HG02610 (cell line): ENCODE data around the gene UNC13A.

Experiments used
- ATAC-seq: cut with Tn5 transposase; IDR thresholded peaks from one replicate; pipeline ENCODE4 v1.9.1; 2021; ENCODE audit warnings: mild to moderate bottlenecking, moderate library complexity; ENCODE audit not compliant: unreplicated experiment

Gene UNC13A

DNA sequence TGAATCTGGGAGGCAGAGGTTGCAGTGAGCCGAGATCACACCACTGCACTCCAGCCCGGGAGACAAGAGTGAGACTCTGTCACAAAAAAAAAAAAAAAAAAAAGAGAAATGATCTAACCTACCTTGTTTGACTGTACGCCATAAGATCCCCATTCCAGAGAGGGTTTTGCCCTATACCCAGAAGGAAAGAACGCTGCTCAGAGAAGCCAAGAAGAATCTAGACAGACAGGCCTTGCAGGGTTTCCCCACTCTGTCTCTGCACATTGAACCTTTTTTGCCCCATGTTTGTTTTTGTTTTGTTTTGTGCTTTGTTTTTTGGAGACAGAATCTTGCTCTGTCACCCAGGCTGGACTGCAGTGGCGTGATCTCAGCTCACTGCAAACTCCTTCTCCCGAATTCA is 23.7 kb upstream of the UNC13A start:
- ATAC-seq: no peak

DNA sequence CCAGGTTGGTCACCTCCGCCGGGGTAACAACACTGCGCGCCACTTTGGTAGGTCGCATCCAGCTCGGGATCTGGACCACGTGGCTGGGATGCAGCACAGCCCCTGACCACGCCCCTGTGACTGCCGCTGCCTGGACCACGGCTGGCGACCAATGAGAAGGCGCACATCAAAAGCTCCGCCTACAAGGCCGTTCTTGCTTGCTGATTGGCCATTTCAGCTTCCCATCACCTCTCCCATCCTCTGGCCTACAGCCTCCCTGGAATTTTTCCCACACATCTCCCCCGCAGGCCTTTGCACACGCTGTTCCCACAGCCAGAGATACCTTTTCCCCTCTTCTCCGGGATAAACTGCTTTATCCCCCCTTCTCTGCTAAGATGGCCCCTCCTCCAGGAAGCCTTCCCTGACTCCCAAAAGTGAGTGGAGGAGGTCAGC is 18.6 kb upstream of the UNC13A start:
- ATAC-seq: no peak

DNA sequence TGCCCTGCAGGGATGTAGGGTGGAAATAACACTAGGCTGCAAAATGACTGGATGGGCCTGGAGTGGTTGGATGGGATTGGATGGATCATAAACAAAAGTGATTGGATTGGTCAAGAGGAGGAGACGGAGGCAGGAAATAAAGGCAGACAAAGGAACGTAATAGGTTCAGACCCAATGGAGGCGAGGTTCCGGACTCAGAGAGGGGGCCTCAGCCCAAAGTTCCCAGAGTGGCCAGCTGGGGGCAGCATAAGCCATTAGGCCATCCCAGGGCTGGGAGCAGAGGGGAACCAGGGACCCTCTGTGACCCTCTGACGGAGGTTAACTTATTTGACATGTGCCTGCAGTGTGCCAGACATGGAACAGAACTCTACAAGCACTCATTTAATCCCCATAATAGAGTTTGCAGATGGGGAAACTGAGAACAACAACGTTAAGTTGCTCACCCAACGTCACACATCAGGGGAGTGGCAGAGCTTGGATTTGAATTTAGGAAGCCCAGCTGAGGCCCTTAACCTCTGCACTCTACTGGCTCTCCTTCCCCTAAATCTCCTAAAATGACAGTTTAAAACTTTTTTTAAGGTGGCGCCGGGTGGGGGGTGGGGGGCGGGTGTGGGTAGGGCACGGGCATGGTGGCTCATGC is 15.8 kb upstream of the UNC13A start:
- ATAC-seq: no peak

DNA sequence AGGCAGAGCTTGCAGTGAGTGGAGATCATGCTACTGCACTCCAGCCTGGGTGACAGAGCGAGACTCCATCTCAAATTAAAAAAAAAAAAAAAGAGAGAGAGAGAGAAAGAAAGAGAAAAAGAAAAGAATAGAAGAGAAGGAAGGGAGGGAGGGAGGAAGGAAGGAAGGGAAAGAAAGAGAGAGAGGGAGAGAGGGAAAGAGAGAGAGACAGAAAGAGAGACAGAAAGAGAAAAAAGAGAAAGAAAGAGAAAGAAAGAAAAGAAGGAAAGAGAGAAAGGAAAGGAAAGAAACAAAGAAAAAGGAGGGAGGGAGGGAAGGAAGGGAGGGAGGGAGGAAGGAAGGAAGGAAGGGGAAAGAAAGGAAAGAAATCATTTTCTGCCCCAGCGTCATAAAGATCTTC is 7.0 kb upstream of the UNC13A start:
- no peak for ATAC-seq

DNA sequence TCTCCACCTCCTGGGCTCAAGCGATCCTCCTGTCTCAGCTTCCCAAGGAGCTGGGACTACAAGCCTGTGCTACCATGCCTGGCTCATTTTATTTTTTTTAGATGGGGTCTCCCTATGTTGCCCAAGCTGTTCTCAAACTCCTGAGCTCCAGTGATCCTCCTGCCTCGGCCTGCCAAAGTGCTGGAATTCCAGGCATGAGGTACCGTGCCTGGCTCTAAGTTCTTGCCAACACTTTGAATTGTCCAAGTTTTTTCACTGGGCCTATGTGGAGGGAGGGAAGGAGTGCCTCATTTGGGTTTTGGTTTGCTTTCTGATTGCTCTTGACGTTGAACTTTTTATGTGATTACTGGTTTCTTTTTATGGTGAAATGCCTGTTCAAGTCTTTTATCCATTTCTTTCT is 4.4 kb upstream of the UNC13A start:
- ATAC-seq: no peak

DNA sequence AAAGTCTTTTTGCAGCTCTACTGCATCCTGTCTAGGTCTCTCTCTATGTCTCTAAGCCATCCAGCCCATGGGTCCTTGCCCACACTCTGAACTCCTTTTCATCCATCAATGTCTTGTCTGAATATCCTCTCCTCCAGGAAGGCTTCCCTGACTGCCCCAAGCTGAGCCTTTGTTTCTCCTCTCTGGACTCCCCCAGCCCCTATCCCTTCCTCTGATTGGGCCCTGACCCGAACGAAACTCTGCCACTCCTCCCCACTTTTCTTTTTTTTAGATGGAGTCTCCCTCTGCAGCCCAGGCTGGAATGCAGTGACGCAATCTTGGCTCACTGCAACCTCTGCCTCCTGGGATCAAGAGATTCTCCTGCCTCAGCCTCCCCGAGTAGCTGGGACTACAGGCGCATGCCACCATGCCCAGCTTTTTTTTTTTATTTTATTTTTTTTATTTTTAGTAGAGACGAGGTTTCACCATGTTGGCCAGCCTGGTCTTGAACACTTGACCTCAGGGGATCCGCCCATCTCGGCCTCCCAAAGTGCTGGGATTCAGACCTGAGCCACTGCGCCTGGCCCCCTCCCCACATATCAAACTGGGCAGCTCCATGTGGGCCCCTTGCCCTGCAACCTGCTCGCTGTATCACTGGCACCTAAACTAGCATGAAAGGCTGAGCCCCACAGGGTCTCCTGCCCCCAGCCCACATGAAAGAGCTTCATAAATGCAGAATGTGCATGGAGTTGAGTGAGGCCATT is 870 bp upstream of the UNC13A start:
- no peak for ATAC-seq

DNA sequence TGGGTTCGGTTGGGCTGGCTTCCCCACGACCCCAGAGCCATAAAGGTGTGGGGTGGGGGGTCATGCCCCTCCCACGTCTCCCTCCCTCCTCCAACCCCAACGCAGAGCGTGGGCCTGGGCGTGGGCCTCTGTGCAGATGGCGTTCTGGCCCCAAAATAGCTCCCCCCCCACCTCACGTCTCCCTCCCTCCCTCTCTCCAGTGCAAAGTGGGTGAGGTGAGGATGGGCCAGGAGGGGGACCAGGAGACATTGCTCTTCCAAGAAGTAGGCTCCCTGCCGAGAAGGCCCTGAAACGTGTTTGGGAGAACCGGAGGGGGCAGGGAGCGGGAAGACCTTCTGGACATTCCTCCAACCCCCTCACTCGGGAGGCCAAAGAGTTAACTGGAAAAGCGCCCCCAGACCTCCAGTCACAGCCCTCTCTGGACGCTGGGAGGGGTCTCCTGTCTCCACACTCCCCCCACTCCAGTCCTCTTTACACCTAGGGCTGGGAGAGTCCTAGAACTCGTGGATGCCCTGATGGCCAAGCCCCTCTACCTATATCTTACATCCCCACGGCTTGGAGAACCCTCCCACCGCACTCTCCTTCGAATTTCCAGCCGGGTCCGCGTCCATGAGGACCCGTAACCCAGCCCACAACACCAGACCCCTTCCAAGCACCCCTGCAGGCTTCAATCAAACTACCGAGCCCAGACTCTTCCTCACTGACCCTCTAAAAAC is 855 bp downstream of the UNC13A start:
- no peak for ATAC-seq

DNA sequence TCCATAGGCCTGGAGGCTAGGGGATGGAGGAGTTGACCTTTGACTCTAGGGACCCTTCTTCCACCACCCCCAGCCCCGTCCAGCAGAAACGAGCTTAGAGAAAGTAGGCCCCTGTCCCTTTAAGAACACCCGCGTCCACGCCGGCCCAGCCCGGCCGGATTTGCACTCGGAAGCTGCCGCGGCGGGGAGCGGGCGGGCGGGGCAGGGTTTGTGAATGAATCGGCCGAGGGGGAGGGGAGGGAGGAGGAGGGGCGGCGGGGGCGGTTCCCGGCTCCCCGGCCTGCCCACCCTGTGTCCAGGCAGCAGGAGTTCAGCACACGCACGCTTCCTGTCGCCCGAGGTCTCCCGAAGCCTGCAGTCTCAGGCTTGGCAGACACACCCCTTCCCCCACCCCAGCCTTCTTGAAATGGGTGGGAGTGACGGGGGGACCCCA is 1.5 kb downstream of the UNC13A start:
- no peak for ATAC-seq

DNA sequence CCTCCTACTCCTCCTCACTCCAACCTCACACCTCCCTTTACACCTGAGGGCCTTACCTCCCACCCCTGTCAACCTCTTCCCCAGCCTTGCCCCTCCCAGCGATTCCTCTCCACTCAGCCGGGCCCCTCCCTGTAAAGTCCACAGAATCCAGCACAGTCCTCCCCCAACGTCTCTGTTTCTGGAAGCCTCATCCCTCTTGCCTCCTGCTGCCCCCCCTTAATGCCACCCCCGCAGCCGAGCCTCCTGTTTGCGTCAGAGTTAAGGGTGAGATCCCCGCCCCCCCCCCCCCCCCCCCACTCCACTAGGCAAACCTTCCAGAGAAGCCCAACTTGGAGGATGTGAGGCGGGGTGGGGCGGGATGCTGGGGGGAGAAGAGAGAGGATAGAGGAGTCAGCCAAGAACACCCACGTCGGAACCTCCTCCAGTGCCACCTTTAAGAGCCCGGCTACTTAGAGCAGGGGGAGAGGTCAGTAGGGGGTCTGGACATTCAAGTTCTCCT is 2.1 kb downstream of the UNC13A start:
- ATAC-seq: no peak

DNA sequence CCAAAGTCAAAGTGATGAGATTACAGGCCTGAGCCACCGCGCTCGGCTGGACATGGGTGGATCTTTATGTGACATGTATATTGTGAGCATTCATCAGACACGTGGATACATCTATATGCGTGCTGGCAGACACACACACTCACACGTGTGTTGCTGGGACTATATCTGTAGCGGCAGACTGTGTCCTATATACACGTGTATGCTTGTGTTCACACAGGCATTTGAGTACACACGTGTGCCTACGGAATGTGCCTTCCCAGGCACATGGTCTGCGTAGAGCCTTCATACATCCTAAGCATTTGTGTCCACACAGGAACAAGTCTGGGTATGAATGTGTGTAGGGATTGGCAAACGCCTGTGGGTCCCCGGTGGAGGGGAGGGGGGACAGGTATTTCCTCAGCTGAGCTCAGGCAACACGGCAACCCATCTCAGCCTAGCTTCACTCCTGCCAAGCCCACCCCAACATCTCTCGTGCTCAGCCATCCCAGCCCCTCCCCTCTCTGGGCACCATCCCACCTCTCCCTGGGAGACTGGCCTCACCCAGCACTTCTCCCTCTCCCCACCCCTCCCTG is 2.6 kb downstream of the UNC13A start:
- no peak for ATAC-seq

DNA sequence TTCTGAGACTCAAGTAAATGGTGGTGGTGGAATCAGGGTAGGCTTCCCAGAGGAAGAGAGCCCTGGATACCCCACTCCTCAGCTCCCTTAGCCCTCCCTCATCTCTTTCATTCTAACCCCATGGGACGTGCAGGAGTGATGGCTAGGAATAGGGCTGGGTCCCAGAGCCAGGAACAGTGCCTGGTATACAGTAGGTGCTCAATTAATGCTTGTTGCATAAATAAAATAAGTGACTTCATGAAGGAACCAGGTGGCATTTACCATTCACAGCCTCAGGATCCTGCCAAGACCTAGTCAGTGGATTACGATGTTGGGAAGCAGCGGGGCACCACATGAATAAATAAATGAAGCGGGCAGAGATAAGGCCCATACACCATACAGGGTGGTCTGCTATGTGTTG is 3.9 kb downstream of the UNC13A start:
- ATAC-seq: no peak

DNA sequence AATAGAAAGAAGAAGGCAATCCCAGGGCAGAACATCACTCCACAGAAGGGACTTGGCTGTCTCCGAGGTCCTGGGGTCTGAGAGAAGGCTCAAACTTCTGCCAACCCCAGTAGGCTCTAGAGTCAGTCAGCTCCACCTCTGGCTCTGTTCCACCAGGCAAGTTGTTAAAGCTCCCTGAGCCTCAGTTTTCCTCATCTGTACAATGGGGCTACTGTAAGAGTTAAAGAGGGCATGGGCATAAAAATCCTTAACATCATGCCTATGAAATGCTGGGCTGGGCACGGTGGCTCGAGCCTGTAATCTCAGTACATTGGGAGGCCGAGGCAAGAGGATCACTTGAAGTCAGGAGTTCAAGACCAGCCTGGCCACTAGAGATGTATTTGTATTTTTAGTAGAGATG is 5.1 kb downstream of the UNC13A start:
- ATAC-seq: no peak

DNA sequence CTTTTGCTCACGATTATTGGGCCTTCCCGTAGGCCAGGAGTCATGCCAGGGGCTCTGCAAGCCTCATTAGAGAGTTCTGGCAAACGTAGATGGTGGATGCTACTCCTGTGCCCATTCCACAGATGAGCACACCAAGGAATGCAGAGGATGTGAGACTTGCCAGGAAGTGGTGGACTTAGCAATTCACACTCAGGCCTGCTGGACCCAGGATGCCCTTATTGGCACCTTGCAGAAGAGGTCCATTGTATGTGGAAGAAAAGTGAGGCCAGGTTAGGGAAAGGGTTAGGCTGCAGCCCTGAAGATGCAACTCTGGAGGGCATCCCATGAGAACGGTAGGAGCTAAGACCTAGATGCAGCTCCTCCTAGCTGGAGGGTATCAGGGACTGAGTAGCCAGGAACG is 5.9 kb downstream of the UNC13A start:
- ATAC-seq: no peak

DNA sequence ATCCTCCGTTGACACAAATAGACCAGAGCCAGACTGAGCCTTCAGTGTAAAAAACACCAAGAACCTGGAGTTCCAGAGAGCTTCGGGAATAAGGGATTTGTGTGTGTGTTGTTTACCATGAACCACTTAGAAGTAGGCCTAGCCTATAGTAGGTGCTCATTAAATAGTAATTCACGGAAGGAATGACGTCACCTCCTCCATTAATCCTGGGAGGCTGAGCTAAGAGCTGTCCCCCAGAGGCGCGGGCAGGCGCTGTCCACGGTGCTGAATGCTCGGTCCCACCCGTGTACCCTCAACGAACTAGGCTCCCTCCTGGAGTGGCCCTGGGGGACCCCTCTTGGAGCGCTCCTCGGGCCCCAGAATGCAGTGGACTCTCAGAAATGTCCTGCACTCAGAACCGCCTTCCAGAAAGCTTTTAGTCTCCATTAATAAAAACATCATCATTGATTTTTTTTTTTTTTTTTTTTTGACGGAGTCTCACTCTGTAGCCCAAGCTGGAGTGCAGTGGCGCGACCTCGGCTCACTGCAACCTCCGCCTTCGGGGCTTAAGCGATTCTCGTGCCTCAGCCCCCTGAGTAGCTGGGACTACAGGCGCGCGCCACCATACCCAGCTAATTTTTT is 6.5 kb downstream of the UNC13A start:
- no peak for ATAC-seq

DNA sequence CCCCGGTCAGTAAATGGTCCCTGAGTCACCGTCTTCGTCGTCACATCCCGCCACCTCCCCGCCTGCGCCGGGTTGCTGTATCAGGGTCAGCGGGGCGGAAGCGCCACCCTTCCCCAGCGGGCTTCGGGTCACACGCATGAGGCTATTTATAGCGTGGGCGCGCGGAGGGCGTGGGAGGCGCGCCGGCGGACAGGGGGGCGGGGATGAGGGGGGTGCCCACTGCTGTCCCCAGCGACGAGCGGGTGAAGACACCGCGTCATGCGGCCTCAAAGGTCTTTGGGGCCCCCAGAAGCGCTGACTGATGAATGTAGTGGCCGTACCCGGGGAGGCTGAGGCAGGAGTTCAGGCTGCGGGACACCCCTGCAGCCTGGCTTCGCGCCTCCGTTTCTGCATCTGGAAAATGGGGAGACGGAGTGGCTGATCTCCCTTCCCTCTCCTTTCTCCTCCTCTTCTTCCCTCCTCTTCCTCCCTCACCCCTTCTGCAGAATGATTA is 7.9 kb downstream of the UNC13A start:
- ATAC-seq: no peak

DNA sequence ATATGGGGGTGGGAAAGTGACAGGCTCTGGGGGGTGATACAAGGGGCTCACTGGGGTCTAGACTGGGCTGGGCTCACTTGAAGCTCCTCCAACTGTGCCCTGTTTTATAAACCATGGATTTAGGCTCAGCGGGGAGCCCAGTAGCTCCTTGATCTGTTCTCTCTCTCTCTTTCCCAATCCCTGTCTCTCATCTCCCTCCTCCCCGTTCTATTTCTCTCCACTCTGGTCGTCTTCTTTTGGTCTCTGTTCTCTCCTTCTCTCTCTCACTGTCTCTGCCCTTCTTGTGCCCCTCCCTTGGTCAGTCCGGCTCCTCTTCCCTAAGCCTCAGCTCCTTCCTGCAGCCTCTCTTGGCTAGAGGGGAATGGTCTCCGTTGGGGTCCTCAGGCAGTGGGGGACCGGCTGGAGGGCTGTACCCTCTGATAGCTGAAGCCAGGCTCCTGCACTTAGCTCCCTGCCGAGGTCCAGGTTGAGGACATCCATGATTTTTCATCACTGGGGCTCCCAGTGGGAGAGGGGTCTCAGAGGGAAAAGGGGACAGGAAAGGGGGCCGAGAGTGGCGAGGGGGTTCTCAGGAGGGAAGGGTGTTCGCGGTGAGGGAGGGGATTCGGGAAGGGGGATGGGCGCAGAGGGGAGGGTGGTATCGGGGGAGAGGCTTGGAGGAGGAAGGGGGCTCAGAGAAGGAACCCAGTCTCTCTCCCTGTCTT is 8.5 kb downstream of the UNC13A start:
- no peak for ATAC-seq

DNA sequence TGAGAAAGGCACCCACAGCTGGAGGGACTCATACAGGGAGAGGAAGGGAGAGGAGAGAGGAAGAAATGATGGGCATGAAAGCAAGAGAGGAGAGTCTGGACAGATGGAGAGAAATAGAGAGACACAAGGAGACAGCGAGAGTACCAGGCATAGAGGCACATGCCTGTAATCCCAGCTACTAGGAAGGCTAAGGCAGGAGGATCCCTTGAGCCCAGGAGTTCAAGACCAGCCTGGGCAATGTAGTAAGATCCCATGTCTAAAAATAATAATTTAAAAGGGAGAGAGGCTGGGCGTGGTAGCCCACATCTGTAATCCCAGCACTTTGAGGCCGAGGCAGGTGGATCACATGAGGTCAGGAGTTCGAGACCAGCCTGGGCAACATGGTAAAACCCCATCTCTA is 9.3 kb downstream of the UNC13A start:
- ATAC-seq: no peak

DNA sequence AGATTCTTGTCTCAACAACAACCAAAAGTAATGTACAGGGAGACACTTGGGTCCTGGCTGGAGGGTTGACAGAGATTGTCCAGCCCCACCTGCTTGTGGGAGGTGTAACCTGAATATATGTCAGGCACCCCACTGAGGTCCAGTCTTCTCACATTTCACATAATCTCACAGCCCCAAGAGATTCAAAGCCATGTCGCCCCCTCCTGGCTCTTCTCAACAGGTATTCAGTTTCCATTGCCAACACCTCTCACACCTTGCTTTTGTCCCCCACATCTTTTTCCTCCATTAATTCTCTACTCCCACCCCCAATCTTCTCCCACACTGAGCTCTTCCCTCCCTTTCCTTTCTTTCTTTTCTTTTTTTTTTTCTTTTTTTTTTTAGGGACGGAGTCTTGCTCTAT is 11.2 kb downstream of the UNC13A start:
- ATAC-seq: no peak

DNA sequence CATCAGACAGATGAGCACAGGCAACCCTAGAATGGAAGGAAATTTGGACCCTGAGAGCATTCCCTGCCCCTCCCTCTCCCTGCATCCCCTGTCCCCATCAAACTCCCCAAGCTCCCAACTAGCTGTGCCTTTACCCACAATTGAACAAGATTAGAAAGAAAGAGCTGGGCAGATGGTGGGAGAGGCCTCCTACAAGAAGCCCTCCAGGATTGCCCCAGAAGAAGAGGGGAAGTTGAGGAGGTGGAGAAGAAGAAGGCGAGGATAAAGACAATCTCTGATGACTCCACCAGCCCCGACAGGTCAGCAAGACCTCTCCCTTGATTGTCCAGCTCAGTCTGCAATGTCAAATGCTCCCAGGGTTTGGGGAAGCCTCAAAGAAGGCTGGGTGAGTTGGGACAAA is 11.9 kb downstream of the UNC13A start:
- ATAC-seq: no peak
